HG03460 (cell line): ENCODE data around the gene FGGY.
"Not testable (repeated sequence)": the region's sequence is repeated elsewhere in the genome, so short reads cannot be mapped to it uniquely, and the experiment has no call there.

Experiments used
- ATAC-seq: cut with Tn5 transposase; IDR thresholded peaks from one replicate; pipeline ENCODE4 v1.9.1; 2021; ENCODE audit not compliant: unreplicated experiment

Gene FGGY

DNA sequence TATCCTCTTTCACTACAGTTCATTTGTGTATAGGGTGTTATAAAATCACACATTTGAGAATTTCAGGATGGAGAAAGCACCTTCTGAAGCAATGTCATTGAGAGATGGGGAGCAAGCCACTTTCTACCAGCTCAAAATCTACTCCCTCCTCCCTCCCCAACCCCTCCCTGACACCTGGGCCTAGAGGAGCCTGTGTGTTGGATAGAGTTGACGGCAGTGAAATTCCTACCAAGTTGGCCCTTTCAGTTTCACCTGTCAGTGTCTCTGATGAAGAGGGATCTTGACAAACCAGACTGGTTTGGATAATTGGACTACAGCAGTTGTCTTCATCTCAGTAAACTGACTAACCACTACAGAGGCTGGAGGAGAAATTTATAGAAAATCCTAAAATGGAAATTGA lies 392.8 kb downstream of the FGGY start:
- ATAC-seq: no peak

DNA sequence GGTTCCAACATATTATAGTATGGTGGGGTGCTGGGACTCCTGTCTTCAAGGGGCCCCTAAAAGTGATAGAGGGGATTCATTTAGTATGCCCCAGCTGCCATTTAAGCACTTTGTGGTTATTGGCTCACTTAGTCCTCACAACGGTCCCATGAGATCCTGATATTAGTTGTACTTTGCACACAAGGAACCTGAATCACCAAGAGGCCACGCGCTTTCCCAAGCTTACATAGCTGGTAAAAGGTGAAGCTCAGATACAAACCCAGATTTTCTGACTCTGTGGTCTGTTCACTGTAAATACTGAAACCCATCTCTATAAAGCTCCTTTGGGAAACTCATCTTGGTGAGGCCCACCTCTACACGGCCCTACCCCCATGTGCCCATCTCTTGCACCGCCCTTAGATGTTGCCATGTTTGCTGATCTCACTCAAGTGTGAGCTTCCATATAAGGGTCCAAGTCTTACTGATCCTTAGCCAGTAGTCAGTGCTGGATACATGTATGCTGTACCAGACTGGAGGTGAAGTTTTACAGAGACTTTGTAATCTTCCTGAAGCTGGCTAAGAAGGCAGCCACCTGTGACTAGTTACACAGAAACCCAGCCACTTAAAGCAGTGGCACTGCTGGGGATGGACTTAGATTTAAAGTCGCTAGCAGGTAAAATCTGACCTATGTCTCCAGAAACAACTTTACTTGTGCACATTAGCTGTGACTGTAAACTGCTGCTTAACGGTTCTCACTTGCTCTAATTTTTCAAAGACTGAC lies 393.5 kb downstream of the FGGY start:
- no peak for ATAC-seq

DNA sequence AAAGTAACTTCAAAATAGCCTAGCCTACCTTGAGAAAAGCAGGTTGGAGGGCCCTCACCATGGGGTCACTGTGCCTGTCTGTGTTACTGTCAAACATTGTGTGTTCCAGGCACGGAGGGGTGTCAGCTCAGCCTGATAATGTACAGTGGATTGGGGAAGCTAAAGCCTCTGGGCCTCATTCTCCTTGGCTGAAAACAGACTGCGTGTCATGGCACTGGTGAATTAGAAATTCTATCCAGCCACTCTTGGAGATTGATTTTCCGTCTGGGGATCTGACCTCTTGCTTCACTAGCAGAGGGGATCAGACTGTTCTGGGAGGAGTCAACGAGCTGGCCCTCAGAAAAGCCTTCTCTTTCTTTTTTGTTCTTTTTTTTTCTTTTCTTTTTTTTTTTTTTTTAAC lies 394.4 kb downstream of the FGGY start:
- ATAC-seq: no peak

DNA sequence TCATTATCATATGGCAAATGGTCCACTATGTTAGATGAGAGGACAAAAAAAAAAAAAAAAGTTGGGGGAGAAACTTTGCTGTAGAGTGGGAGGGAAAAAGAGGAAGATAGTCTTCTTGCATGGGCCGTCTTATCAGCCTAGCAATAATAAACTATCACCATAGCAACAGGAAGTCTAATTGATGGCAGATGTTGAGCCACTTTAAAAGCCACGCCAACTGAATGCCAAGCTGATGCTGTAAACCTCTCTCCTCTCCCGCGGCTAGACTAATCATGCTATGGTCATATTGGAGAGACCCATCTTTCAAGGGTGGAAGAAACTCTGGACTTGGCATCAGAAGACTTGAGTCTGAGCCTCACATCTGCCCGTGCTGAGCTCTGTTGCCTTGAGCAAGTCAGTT lies 395.7 kb downstream of the FGGY start:
- no peak for ATAC-seq

DNA sequence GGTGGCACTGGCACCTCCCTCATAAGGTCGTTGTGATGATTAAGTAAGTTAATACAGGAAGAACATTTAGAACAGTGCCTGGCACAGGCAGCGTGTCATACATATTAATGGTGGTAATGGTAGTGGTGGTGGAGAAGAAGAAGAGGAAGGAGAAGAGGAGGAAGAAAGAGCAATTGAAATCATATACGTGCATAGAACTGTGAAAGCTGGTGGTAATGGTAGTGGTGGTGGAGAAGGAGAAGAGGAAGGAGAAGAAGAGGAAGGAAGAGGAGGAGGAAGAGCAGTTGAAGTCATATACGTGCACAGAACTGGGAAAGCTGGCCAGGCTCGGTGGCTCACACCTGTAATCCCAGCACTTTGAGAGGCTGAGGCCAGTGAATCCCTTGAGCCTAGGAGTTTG lies 396.5 kb downstream of the FGGY start:
- no peak for ATAC-seq

DNA sequence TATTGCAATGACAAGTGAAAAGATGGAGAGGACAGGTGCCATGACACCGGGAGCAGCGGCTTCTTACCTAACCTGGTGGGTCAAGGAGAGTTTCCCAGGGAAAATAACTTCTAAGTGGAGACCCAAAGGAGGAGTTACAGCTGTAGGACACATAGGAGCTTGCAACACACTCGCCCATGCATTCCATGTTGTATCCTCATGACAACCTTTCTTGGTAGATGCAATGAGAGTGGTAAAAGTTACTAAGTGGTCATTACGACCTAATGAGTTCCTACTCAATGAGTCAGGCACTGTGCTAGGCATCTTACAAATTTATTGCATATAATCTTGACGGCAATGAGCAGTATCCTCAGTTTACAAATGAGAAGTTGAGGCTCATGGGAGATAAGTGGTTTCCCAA lies 398.4 kb downstream of the FGGY start:
- no peak for ATAC-seq

DNA sequence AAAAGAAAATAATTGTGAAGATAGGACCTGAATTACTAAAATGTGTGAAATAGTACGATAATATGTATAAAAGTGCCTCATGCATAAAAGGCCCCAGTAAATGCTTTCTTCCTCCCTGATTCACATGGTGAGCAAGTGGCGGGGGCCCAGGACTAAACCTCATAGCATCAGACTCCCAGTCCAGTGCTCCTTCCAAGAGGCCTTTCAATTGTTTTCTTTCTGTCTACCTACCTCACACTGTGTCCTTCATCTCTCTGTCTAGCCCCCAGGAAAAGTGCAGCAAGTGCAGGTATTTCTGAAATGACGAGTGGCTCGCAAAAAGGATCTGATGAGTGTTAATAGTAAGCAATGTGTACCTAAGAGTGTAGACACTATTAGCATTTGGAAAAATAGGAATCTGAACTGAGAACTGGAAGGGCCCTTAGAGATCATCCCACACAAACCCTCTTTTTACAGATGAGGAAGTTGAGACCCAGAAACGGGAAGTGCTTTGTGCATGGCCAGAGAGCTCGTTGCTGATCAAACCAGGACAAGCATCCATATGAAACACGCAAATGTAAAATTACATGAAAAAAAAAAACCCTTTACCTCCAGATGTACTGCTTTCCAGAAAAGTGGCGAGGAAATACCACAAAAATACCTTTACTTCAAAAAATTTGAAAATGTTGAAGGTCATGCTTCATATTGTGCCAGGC lies 399.7 kb downstream of the FGGY start:
- ATAC-seq: peak; percentile 40

DNA sequence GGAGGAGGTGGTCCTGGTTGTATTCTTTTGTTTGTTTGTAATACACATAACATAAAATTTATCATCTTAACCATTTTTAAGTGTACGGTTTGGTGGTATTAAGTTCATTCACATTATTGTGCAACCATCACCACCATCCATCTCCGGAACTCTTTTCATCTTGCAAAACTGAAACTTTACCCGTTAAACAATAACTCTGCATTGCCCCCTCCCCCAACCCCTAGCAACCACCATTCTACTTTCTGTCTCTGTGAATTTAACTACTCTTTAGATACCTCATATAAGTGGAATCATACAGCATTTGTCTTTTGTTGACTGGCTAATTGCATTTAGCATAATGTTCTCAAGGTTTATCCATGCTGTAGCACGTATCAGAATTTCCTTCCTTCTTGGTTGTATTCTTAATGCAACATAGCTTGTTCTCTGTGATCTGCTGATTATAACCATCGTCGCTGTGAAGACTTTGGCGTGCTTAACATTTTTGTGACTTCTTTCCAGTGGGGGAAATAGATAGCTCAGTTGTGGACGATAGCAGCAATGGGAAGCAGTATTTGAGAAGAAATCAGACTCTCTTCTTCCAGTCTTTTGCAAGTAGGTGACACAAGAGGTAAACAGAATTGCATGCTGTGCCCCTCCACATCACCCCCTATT lies 400.4 kb downstream of the FGGY start:
- ATAC-seq: peak; percentile 64

DNA sequence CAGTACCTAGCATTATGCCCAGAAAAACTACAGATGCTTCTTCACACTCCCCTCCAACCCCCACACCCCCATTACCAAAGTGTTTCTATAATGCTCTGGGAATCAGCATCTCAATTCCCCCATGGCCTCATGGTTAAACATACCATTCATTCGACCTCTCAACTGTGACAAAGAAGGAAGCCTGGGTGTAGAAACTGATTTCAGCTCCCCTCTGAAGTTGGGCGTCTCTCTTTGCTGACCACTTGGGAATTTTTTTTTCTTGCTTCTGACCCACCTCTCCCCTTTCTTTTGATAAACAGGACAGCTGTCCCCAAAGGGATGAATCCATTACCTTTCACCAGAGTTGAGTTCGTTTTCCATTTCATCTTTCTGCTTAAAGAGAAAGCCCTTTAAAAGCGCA lies 401.5 kb downstream of the FGGY start:
- no peak for ATAC-seq

DNA sequence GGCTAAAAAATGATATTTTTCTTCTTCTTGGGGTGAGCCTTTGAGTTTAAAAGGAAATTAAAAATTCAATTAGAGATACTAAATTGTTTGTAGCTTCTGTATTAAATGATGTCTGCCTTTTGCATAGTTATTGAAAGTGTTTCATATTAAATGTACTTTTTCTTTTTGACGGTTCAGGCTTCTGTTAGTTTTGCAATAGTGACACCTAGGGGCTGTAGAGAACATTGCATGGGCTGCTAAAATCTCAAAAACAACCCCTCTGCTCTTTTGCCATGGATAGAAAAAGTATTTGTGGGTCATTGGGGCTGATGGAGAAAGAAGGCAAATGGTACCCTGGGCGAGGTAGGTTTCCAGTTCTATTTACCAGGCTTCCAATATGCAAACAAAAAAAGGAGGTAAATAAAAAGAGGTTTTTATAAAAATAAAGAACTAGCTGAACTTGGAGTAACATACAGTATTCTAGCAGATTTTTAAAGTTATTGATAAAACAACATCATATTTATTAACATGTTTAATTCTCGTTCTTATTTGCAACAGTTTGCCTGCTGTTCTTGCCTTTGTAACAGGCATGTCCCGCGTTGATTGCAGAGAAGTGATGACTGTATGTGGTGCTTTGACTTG lies 402.4 kb downstream of the FGGY start:
- no peak for ATAC-seq

DNA sequence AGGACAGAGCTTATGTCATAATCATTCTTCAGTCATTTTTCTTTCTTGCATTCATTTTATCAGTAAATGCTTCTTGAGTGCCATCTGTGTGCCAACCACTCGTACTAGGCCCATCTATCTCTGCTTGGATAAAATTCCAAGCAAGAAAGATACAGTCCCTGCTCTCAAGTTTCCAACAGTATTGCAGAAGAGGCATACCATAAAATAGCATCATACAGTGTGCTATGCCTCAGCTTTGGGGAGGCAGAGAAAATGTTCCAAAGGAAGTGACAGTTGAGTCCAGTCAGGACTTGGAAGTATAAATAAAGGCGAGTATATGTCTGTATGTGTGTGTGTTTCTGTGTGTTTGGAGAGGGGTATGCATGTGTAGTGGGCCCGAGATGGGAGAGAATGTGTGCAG lies 404.5 kb downstream of the FGGY start:
- ATAC-seq: no peak

DNA sequence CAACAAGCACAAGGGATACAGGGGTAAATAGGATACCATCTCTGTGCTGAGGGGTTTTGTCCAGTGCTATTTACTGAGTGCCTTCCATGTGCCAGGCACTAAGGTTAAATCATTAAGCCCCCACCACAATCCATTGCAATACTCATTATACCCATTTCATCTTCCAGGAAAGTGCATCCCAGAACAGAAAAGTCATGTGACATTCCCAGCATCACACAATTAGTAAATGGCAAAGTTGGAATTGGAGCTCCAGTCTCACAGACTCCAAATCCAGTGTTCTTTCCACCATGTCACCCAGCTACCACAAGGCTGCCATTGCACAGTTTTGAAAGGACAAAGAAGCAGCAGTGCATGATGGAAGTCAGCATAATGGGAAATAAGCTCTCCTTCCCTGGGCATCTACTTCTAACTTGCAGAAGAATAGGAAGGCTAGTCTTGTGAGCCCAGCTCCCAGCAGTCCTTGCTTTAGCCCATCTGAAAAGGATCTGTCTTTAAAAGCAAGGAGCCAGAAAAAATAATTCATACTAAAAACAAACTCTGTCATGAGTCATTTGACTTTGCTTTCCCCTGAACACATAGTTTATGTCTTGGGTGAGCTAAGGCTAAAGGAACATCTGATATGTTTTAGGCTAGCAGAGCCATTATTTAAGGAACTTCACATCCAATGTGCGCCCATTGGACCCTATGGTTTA lies 406.5 kb downstream of the FGGY start:
- ATAC-seq: no peak

DNA sequence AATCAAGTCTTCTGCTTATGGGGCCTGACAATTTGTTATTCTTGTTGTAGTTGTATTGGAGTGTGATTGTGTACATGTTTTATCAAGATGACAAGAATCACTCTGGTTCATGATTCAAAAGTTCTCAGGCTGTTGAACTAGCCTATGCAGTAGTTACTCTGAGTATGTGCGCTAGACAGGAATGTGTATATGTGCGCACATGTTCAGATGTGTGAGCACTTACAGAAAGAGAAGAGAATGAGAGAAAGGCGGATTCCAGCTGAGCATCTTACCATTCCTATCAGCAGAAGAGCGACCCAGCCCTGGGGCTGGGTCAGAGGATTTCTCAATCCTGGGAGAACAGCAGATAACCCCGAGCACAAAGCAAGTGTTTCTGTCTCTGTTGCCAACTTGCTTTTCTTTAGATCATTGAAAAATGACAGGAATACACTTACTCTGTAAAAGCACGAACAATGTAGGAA lies 407.1 kb downstream of the FGGY start:
- ATAC-seq: no peak

DNA sequence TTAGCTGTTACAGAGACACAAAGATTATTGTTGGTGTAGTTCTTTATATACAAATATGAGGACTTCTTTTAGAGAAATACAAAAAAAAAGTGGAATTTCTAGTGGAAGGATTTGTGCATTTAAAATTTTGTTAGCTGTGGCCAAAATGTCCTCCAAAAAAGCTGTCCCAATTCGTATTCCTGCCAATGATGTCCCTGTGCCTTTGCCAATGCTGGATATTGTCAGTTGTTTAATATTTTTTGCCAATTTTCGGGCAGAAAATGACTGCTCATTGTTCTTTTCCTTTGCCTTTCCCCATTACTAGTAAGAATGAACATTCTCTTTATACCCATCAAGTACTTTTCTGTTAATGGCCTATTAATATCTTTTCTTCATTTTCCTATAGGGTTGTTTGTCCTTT lies 407.8 kb downstream of the FGGY start:
- no peak for ATAC-seq

DNA sequence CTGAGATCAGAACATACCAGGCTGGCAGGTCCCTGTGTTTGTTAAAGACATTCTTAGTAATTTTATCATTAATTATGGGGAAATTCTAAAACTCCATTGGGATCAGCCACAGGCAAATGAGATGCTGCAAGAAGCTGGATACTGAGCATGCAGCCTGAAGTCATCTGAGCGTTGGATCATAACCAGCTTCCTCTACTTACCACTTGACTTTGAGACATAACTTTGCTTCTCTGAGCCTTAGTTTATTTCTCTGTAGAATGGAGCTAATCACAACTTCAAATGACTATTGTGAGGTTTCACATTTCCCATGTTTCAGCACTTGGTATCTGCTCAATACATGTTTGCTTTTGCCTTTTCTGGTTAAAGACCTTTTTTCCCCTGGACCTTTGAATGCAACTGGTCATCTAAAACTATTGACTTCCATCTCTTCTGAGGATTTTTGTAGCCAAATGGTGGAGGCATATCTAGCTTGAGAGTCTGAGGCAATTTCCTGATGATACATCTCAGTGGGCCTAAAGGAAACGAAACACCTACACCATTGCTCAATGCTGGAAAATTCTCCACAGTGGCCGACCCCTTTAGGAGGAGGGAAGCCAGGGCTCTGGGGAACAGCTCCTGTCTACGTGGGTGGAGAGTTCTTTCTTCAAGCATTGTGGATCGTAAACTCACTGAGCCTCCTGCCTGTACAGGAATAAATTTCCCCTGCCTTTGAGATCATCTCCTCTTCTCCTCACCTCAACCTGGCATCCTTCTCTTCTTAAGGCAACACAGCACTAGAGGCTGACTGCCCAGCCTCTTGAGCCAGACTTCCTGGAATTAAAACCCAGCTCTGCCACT lies 408.8 kb downstream of the FGGY start:
- no peak for ATAC-seq

DNA sequence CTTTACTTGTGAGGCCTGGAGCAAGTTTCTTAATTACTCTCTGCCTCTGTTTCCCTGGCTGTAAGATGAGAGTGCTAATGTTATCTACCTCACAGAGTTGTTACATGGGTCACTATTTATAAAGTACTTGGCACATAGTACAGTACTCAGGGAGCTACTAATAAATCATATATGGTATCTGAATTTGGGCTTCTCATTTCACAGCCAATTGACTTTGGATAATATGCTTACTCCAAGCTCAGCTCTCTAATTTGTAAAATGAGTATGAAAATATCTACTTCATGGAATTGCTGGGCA lies 409.4 kb downstream of the FGGY start:
- no peak for ATAC-seq

DNA sequence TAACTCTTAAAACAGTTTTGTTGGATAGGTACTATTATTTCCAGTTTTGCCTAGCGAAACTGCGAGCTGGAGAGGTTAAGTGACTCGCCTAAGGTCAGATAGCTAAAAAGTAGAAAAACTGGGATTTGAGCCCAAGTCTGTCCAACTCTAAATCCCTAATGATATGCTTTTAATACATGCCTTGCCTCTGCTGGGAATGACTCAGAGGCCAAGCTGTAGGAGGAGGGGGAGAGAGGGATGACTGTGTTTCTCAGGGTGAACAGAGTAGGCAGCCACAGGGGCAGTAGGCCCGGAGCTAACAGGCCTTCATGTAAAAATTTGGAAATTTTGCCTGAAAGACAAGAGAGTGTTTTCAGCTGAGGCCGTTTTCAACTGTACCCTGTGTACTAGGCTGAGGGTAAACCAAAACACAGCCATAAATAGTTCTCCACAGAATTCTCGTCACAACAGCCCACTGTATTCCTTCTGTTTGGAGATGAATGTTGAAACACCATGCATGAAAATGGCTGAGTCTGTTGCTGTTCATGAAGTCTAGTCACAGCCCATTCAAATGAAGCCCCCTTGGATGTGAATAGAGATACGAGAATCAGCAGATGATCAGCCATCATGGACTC lies 410.4 kb downstream of the FGGY start:
- ATAC-seq: no peak

DNA sequence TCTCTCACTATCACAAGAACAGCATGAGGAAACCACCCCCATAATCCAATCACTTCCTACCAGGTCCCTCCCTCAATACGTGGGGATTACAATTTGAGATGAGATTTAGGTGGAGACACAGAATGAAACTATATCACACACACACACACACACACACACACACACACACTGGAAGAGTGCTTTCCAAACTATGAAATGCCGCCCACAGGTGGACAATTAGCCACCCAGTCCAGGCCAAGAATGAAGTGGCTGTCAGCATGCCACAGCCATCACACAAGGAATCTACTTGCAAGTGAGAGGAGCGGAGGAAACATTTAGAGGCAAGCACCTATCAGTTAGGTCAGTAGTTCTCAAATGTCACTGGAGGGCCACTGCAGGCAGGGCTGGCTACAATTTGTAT lies 412.4 kb downstream of the FGGY start:
- ATAC-seq: no peak

DNA sequence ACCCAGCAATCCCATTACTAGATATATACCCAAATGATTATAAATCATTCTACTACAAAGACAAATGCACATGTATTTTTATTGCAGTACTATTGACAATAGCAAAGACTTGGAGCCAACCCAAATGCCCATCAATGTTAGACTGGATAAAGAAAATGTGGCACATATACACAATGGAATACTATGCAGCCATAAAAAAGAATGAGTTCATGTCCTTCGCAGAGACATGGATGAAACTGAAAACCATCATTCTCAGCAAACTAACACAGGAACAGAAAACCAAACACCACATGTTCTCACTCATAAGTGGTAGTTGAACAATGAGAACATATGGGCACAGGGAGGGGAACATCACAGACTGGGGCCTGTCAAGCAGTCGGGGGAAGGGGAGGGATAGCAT lies 414.0 kb downstream of the FGGY start:
- not testable (repeated sequence) for ATAC-seq

DNA sequence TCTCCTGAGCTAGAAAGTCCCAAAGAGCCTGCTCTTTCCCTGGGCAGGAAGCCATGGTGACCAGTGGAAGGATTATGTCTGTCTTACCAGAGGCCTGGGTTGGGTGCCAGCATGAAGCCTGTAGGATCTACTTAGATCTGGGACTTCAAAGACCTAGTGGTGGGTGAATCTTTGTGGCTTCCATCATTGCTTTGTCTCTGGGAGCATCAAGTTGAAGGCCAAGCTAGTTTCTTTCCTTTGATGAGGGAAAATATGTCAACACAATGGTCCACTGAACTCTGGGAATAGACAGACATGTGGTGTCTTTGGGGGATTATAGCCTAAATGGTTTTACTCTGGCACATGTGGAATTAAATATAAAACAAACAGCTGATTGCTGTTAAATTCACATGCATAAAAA lies 417.3 kb downstream of the FGGY start:
- no peak for ATAC-seq
